HG02798 (cell line): ENCODE measurements around the gene MADD.
"Not testable (repeated sequence)": the region's sequence is repeated elsewhere in the genome, so short reads cannot be mapped to it uniquely, and the experiment has no call there.

Experiments
- ATAC-seq: cut with Tn5 transposase; IDR thresholded peaks from one replicate; pipeline ENCODE4 v1.9.1; 2021; ENCODE audit warnings: mild to moderate bottlenecking; ENCODE audit not compliant: unreplicated experiment, poor library complexity

The MADD gene

DNA sequence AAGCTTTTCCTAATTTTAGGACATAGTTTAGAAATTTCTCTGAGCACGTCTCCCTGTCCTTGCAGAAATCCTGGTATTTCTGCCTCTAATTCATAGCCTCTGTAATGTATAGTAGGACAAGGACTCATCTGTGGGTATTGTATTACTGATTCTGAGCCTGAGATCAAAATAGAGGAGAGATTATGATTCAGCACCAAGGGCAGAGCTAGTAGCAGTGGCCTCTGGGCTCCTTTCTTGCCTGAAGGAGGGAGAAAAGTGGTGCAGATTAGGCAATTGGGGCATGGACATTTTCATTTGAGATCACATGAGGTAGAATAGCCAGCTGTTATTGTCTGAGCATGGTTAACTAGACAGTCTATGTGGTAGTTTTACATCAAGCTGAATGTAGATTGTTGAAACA is 2.8 kb downstream of the MADD start:
- no peak for ATAC-seq

DNA sequence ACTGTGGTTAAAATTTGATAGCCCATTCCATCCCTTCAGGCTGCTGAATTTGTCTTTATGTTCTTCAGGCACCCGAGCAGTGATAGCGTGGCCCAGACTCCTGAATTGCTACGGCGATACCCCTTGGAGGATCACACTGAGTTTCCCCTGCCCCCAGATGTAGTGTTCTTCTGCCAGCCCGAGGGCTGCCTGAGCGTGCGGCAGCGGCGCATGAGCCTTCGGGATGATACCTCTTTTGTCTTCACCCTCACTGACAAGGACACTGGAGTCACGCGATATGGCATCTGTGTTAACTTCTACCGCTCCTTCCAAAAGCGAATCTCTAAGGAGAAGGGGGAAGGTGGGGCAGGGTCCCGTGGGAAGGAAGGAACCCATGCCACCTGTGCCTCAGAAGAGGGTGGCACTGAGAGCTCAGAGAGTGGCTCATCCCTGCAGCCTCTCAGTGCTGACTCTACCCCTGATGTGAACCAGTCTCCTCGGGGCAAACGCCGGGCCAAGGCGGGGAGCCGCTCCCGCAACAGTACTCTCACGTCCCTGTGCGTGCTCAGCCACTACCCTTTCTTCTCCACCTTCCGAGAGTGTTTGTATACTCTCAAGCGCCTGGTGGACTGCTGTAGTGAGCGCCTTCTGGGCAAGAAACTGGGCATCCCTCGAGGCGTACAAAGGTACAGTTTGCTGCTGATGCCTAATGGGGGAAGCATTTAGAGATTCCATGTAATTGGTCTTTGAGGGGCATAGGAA is 4.7 kb downstream of the MADD start:
- no peak for ATAC-seq

DNA sequence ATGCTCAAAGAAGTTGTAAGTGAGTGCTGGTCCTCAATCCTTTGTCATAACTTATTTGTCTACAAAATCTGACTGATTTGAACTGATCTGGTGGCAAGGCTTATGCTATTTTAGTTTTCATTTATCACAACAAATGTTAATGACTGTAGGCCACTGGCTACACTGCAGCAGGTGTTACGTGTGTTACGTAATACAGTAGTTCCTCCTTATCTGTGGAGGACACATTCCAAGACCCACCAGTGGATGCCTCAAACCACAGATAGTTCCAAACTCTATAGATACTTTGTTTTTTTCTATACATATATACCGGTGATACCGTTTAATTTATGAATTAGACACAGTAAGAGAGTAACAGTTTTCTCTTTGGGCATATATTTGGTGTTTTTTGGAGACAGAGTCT is 7.0 kb downstream of the MADD start:
- no peak for ATAC-seq

DNA sequence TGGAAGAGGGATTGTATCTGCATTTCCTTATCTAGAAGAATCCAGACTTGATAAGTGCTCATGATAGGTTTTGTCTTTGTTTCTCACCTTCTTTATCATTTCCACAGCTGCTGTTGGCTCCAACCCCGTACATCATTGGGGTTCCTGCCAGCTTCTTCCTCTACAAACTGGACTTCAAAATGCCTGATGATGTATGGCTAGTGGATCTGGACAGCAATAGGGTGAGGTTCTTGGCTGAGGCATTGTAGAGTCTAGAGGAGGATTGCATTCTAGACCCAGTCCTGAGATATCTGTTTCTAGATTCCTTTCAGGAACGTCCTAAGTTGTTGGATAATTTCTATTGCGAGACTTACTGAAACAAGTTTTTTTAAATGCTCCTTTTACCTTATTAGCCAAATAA is 8.1 kb downstream of the MADD start:
- no peak for ATAC-seq

DNA sequence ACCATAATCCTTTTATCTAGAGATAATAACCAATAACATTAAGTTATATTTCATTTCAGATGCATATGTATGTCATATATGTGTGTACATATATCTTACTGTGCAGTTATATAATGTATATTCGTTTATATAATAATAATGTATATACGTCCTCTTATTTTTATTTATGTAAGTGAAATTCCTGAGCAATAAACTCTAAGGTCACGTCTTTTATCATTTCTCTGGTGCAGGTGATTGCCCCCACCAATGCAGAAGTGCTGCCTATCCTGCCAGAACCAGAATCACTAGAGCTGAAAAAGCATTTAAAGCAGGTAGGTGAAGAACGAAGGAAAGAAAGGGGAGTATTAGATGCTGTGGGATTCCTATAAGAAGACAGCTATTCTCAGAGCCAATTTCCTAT is 8.8 kb downstream of the MADD start:
- no peak for ATAC-seq

DNA sequence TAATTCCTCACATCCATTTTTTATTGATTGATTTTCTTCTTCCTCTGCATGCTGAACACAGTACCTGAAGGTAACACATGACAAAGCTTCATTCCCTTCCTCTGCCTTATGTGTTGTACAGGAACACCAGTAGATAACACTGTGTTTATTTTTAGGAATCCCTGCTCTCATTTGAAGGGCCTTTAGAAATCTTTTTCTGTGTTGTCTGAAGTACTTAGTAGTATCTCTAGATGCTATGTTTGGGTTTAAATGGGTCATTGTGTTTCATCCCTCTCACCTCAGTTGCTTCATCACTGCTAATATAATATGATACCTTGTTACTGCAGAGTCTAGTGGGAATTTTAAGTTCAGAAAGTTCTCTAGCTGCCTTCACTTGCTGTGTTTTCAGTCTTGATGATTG is 10.2 kb downstream of the MADD start:
- no peak for ATAC-seq

DNA sequence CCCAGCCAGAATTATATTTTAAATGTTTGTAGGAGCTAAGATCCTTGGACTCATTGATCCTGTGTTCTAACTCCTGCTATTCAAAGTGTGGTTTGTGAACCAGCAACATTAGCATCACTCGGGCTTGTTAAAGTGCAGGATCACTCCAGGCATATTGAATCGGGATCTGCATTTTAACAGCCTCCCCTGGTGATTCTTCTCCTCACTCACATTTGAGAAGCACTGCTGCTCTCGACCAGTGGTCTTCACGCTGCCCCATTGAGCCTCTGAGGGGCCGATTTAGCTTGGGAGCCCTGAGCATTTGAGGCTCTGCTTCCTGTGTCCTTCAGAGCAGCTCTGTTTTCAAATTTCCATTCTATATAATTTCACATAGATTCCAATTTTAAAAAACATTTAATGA is 10.9 kb downstream of the MADD start:
- no peak for ATAC-seq

DNA sequence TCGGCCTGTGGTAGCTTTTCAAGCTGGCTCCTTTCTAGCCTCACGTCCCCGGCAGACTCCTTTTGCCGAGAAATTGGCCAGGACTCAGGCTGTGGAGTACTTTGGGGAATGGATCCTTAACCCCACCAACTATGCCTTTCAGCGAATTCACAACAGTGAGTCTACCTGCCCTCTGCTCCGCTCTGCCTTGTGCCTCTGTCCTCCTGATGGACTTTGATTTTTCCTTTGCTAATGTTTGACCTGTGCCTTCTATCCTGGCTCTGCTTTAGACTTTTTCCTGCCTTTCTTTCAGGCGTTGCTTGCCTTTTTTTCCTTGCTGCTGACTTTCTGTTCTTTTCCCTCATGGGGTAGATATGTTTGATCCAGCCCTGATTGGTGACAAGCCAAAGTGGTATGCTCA is 12.5 kb downstream of the MADD start:
- ATAC-seq = no peak

DNA sequence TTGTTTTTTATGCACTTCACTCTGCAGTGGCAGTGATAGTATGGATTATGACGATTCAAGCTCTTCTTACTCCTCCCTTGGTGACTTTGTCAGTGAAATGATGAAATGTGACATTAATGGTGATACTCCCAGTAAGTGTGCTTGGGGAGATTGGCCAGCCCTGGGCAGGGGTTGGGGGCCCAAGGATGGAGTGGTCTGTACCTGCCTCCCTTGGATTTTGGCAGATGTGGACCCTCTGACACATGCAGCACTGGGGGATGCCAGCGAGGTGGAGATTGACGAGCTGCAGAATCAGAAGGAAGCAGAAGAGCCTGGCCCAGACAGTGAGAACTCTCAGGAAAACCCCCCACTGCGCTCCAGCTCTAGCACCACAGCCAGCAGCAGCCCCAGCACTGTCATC is 14.2 kb downstream of the MADD start:
- ATAC-seq = no peak

DNA sequence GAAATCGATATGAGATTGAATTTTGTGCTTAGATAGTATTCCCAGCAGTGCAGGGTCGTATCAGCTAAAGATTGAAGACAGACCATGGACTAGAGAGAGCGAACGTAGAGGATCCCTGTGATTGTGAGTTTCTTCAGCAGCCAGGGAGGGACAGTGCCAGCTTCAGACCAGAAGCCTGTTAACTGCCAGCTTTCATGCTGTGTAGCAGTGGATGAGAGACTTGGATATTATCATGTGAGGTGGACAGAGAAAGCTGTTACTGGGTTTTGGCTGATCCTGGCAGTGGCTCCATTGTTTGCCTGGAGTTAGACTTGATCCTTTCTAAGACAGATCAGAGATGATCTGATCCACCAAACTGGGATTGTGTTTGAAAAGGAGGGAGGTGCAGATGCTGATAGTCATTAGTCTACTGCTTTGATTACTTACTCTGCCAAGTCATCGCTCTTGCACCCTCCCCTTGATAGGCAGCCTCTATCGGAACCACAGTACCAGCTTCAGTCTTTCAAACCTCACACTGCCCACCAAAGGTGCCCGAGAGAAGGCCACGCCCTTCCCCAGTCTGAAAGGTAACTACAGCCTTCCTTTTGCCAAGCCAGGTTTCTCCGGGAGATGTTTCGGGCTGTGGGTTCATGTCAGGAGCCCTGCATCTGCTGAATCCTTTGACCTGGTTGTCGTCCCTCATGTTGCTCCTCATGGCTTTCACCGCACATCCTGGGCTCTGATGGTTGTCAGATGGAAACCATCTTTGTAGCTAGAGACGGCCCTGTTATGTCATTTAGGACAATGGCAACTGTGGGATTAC is 16.2 kb downstream of the MADD start:
- no peak for ATAC-seq

DNA sequence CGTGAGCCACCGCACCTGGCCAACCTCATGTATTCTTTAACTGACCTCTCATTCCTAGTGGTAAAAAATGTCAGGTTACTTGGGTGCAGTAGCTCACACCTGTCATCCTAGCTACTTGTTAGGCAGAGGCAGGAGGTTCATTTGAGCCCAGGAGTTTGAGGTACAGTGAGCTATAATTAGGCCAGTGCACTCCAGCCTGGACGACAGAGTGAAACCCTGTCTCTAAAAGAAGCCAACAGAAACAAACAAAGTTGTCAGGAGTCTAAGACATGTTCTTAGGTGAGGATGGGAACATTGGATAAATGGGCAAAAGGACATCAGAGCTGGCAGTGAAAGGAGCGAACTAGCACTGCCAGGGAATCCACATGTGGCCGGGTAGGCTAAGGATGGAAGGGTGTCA is 18.1 kb downstream of the MADD start:
- no peak for ATAC-seq

DNA sequence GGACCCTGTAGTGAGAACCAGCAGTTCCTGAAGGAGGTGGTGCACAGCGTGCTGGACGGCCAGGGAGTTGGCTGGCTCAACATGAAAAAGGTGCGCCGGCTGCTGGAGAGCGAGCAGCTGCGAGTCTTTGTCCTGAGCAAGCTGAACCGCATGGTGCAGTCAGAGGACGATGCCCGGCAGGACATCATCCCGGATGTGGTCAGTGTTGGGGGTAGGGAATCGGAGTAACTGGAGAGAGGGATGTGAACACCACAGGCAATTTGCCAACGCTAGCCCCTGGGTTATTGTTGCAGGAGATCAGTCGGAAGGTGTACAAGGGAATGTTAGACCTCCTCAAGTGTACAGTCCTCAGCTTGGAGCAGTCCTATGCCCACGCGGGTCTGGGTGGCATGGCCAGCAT is 19.9 kb downstream of the MADD start:
- ATAC-seq = no peak

DNA sequence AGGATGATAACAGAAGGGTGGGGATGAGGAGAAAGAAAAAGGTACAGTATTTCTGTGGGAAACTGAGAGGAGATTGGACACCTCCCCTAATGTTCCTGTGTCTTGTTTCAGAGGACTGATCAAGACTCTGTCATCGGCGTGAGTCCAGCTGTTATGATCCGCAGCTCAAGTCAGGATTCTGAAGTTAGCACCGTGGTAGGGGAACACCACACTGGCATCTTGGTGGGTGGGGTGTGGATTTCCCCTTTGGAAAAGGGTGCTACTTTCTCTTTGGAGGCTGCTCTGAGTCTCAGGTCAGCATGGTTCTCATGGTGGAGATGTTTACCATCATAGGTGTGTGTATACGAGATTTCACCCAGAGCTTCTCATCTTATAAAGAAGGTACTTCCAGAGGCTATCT is 25.5 kb downstream of the MADD start:
- ATAC-seq = no peak

DNA sequence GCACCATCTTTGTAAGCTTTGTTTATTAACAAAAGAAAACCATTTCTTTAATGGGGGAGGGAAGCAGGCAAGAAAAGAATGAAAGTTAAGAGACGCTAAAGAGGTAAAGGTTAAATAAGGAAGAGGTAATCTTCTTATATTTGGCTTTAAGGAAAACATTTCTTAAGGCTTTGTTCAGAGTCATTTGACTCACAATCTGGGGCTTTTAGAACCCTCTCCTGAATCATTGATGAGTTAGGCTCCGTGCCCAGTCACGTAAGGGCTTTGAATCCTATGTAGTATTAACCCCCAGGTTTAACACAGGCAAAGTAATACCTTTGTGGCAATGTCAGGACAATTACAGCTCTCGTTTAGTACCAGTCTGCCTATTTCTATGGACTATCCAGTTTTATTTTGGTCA is 26.1 kb downstream of the MADD start:
- ATAC-seq = no peak

DNA sequence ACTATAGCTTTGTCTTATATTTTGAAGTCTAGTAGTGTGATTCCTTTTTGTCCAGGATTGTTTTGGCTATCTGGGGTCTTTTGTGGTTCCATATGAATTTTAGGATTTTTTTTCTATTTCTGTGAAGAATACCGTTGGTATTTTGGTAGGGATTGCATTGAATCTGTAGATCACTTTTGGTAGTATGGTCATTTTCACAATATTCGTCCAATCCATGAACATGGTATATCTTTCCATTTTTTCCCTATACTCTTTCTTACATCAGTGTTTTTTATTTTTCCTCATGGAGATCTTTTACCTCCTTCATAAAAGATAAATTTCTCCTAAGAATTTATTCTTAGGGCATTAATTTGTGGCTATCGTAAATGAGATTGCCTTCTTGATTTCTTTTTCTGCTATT is 29.1 kb downstream of the MADD start:
- ATAC-seq = no peak

DNA sequence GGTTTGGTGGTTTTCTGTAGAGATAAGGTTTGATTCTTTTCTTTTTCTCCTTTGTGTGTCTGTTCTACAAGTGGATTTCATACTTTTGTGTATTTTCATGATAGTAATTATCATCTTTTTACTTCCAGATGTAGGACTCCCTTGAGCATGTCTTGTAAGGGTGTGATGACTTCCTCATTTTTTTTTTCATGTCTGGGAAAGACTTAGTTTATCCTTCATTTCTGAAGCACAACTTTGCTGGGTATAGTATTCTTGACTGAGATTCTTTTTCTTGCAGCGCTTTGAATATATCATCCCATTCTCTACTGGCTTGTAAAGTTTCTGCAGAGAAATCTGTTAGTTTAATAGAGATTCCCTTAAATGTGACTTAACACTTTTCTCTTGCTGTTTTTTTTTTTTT is 32.9 kb downstream of the MADD start:
- ATAC-seq = no peak

DNA sequence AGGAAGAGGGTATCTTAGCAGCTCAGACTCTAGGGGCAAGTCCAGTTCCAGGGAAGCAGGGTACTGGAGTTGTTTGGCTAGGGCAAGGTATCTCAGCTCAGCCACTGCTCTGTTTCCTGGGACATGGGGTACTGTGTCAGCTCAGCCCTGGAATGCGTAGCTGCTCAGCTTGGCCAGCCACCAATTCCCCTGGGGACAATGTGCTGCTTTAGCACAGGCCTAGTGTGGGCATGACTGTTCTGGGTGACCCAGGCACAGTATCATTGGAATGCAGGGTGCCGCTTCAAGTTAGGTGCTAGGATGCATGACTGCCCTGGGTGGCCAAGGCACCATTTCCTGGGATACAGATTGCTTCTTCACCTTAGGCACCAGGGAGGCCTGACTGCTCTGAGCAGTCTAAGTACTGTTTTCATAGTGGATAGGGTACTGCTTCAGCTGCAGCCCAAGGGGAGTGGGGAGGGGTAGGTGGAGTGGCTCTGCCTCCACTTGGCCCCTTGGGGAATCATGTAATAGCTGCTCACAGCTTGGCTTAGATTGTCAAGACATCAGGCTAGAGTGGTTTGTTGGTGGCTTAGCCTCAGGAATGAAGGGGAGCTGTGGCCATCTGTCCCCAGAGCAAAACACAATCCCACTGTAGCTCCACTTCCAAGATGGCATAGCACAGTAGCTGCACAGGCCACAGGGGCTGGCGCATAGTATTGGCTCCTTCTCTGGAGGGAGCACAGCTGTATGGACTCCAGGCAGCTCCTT is 36.0 kb downstream of the MADD start:
- no peak for ATAC-seq

DNA sequence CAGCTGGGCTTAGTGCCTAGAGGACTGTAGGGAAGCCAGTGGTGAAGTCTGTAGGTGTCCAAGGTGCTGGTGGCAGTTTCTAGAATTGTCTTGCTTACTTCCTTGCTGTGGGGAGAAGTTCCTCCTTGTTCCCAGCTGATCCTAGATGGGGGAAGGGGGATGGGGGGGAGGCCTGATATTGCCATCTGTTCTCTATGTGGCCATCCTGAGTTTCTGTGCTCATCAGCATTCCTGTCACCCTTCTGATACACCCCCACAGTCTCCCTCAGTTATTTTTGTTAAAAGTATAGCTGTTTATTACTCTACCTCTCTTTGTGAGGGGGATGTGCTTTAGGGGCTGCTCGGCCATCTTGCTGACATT is 36.5 kb downstream of the MADD start:
- ATAC-seq = no peak

DNA sequence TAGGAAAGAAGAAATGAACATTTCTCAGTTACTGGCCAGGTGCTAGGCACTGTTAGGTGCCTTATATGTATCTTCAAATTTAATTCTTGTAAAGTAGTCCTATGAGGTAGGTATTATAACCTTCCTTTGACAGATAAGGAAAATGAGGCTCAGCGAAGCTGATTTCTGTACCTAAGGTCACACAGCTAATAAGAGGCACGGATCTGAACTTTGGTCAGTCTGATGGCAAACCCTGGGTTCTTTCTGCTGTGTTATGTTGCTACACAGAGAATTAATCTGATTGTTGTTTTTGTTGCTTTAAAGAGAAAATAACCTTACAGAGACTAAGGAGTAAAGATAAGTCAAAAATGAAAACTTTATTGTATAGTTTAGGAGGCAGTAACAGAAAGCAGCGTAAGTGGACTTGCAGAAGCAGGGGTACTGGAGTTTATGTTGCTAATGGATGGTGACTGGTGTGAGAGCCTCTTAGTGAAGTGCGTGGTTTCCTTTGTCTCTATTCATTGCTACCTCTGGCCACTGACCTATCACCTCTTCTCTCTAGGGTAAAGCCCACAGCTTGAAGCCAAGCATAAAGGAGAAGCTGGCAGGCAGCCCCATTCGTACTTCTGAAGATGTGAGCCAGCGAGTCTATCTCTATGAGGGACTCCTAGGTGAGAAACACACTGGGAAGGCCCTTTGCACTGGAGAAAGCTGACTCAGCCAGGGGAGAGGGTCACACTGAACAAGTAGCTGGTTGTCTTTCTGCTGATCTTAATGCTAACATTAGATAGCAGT is 38.3 kb downstream of the MADD start:
- ATAC-seq = no peak

DNA sequence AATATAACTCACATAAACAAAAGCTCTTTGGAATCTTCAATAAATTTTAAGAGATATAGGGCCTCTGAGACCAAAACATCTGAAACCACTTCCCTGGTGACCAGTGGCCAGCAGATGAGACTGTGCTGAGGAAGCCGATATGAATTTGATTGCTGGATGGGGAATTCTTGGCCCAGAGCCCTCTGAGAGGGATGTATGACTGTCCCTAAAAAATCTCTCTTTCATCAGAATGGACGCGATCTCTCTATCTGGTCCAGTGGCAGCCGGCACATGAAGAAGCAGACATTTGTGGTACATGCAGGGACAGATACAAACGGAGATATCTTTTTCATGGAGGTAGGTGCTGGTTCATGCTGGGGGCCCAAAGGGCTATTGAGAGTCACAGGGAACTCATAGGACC is 45.1 kb downstream of the MADD start:
- no peak for ATAC-seq

DNA sequence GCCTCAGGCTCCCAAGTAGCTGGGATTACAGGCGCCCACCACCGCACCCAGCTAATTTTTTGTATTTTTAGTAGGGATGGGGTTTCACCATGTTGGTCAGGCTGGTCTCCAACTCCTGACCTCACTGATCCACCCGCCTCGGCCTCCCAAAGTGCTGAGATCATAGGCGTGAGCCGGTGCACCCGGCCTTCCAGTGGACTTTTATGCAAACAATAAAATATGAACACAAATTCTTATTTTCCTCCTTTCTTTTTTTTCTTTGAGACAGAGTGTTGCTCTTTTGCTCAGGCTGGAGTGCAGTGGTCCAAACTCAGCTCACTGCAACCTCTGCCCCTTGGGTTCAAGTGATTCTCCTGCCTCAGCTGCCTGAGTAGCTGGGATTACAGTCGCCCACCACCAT is 46.6 kb downstream of the MADD start:
- not testable (repeated sequence) for ATAC-seq
